OCI-LY3 (cell line): ENCODE results near the gene LRP3.

Source experiments
- EZH2phosphoT487 ChIP-seq: fragments of 200-600 bp; shearing (Covaris generic); IDR thresholded peaks from 2 replicates; pipeline ENCODE4 v1.6.1; 2018; ENCODE audit warnings: antibody characterized with exemption, mixed run types, low read depth
- TF ChIP-seq, protein P1 (sequence below): fragments of 200-600, 300-600 bp; sonication (generic); IDR thresholded peaks from 2 replicates; pipeline ENCODE4 v1.5.1; 2014; ENCODE audit warnings: antibody characterized with exemption, low read length, low read depth

DNA sequence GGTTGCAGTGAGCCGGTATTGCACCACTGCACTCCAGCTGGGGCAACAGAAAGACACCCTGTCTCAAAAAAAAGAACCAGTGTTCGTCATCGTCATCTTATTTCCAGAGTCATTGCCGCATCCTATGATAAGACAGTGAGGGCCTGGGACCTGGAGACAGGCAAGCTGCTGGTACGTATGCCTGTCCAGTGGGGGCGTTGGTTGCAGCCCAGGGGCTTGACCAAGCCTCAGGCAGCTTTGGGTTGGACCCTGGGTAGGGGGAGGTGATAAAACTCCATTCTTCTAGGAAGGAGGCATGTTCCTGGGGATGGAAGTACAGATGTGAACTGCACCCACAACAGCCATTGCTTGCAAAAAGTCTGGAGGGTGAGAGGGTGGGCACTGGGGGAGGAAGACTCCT, 46.6 kb upstream of the LRP3 start:
- TF ChIP-seq, protein P1, sequence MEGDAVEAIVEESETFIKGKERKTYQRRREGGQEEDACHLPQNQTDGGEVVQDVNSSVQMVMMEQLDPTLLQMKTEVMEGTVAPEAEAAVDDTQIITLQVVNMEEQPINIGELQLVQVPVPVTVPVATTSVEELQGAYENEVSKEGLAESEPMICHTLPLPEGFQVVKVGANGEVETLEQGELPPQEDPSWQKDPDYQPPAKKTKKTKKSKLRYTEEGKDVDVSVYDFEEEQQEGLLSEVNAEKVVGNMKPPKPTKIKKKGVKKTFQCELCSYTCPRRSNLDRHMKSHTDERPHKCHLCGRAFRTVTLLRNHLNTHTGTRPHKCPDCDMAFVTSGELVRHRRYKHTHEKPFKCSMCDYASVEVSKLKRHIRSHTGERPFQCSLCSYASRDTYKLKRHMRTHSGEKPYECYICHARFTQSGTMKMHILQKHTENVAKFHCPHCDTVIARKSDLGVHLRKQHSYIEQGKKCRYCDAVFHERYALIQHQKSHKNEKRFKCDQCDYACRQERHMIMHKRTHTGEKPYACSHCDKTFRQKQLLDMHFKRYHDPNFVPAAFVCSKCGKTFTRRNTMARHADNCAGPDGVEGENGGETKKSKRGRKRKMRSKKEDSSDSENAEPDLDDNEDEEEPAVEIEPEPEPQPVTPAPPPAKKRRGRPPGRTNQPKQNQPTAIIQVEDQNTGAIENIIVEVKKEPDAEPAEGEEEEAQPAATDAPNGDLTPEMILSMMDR: no peak
- TF ChIP-seq EZH2phosphoT487: no peak
